Naive thymus-derived CD4-positive, alpha-beta T cell (primary cell): ENCODE measurements around the gene SLAMF9. TPM values are rescaled to one million over a fixed set of nuclear protein-coding genes. Genes with fewer than 3 reads are reported as not detected.

ENCODE experiments used
- ATAC-seq: fragments of 150-1000 bp; cut with Tn5 transposase; 2 replicates; pipeline ENCODE4 v1.10.0; 2021; ENCODE audit warnings: mild to moderate bottlenecking, moderate library complexity
- CTCF ChIA-PET: fragments of 350-600 bp; sonication (Branson Sonifier 250); formaldehyde crosslinking; loops from one replicate; lab custom pipeline; 2021; ENCODE audit warnings: antibody characterized with exemption; lab: Charles Lee
- POLR2A ChIA-PET: fragments of 350-600 bp; sonication (Branson Sonifier 250); formaldehyde crosslinking; loops from one replicate; lab custom pipeline; 2021; ENCODE audit warnings: antibody characterized with exemption, inconsistent platforms; lab: Charles Lee
- DNase-seq, 9 donors: peaks; one replicate each; pipeline versions ENCODE4 v3.0.0 to v3.0.0-alpha.2; 2020 to 2022; ENCODE audit warnings: mixed read lengths in 1 of 9
- H3K27ac ChIP-seq: one replicate; pipeline ENCODE4 v1.7.0; 2013; ENCODE audit warnings: mild to moderate bottlenecking, low read depth, low read length, moderate library complexity
- H3K27me3 ChIP-seq, 2 donors: one replicate each; pipeline ENCODE4 v1.7.0; 2013; ENCODE audit warnings: low read length in 2 of 2, mild to moderate bottlenecking in 2 of 2, moderate library complexity in 2 of 2; ENCODE audit not compliant: control insufficient read depth in 2 of 2, insufficient read depth in 2 of 2
- H3K36me3 ChIP-seq, 3 experiments: 1 replicate in 2 of 3; 2 replicates in 1 of 3; pipeline ENCODE4 v1.7.0; 2013; ENCODE audit warnings: low read length in 3 of 3, mild to moderate bottlenecking in 3 of 3, moderate library complexity in 1 of 3; ENCODE audit not compliant: insufficient read depth in 3 of 3, control insufficient read depth in 2 of 3
- H3K4me1 ChIP-seq, 2 donors: one replicate each; pipeline ENCODE4 v1.7.0; 2013; ENCODE audit warnings: low read length in 2 of 2, mild to moderate bottlenecking in 2 of 2, moderate library complexity in 1 of 2; ENCODE audit not compliant: control insufficient read depth in 2 of 2, insufficient read depth in 2 of 2
- H3K4me3 ChIP-seq: 2 replicates; pipeline ENCODE4 v1.7.0; 2013; ENCODE audit warnings: mild to moderate bottlenecking, low read length
- H3K9me3 ChIP-seq, 3 experiments: 1 replicate in 2 of 3; 2 replicates in 1 of 3; pipeline ENCODE4 v1.7.0; 2013; ENCODE audit warnings: low read length in 3 of 3; ENCODE audit not compliant: control insufficient read depth in 2 of 3
- H3K27ac Mint-ChIP-seq, 9 donors: one replicate each; pipeline ENCODE4 v1.8.0; 2020 to 2022; ENCODE audit warnings: mixed read lengths in 9 of 9, mild to moderate bottlenecking in 8 of 9, moderate library complexity in 5 of 9, inconsistent platforms in 2 of 9
- H3K27me3 Mint-ChIP-seq, 5 donors: one replicate each; pipeline ENCODE4 v1.8.0; 2021 to 2022; ENCODE audit warnings: mixed read lengths in 5 of 5, mild to moderate bottlenecking in 1 of 5
- H3K36me3 Mint-ChIP-seq, 5 donors: one replicate each; pipeline ENCODE4 v1.8.0; 2020 to 2022; ENCODE audit warnings: mixed read lengths in 5 of 5, mild to moderate bottlenecking in 3 of 5, inconsistent platforms in 1 of 5
- H3K4me1 Mint-ChIP-seq, 7 donors: one replicate each; pipeline ENCODE4 v1.8.0; 2020 to 2022; ENCODE audit warnings: mixed read lengths in 7 of 7, mild to moderate bottlenecking in 3 of 7, inconsistent platforms in 1 of 7
- H3K4me3 Mint-ChIP-seq, 10 donors: one replicate each; pipeline ENCODE4 v1.8.0; 2020 to 2022; ENCODE audit warnings: mild to moderate bottlenecking in 10 of 10, mixed read lengths in 10 of 10, moderate library complexity in 6 of 10, inconsistent platforms in 2 of 10
- H3K9me3 Mint-ChIP-seq, 11 donors: one replicate each; pipeline ENCODE4 v1.8.0; 2020 to 2022; ENCODE audit warnings: mixed read lengths in 11 of 11, mild to moderate bottlenecking in 4 of 11, inconsistent platforms in 1 of 11, moderate library complexity in 1 of 11
- intact Hi-C, 2 donors: fragments of 100-400 bp; cut with micrococcal nuclease; formaldehyde crosslinking; loops; one replicate each; pipeline ENCODE4 v1.15.1; 2023
- polyA plus RNA-seq, 2 donors: library from polyadenylated mRNA; unstranded; fragments of 300-500 nt; fragmentation: Illumina TruSeq; gene quantifications; one replicate each; pipeline ENCODE4 v1.2.3, GENCODE V29; 2021
- total RNA-seq, 6 experiments: library from RNA in 5 of 6; stranded (reverse) in 5 of 6; gene quantifications; 1 replicate in 5 of 6; 2 replicates in 1 of 6; pipeline ENCODE4 v1.2.3 and lab custom pipeline; 2021 to 2026

The SLAMF9 gene
- total and polyA plus RNA-seq, 7 experiments from 2014 or later: not detected

- H3K4me1 ChIP-seq: peaks cover 6 to 8% of the 10 kb centered on the region in 2 donors
- peaks cover 0 to 2% (median 0%) of the 10 kb centered on the region in 5 donors for H3K36me3 Mint-ChIP-seq
- ChIA-PET CTCF (no interaction called here), POLR2A (no interaction called here)
- no peaks in the 10 kb centered on the region for H3K9me3 ChIP-seq
- H3K27ac ChIP-seq: no peak overlapping the region
- H3K4me3 Mint-ChIP-seq: peak overlapping the region in 1 of 10 donors; percentile 41
- peaks cover 8 to 18% (median 15%) of the 10 kb centered on the region in 7 donors for H3K4me1 Mint-ChIP-seq
- peaks cover 0 to 2% (median 0%) of the 10 kb centered on the region in 11 donors for H3K9me3 Mint-ChIP-seq
- H3K27ac Mint-ChIP-seq: peak overlapping the region in 3 of 9 donors; percentile 31 to 70 (median 58)
- DNase-seq (peak in 1 of 9 donors; percentile 4), ATAC-seq (no peak)
- peaks cover 0 to 6% (median 0%) of the 10 kb centered on the region in 5 donors for H3K27me3 Mint-ChIP-seq
- H3K27me3 ChIP-seq: no peaks in the 10 kb centered on the region
- intact Hi-C loops: loop anchor here (10.0 kb wide), 5 partner anchors 415 to 1835 kb away; partner anchors contain the start of genes ATF6 (in 1 of the 2), COPA (in 1 of the 2), FCGR3A (in 1 of the 2) and FCRLB (in 1 of the 2)
- no peak overlapping the region for H3K4me3 ChIP-seq
- peaks cover 0 to 9% (median 0%) of the 10 kb centered on the region in 3 experiments for H3K36me3 ChIP-seq
Observed at GRCh38 chr1:159929155-159930051, 24.6 kb downstream of the SLAMF9 start.

GRCh38 chr1:159928491-159929050 is 25.5 kb downstream of the SLAMF9 start:
- POLR2A ChIA-PET: no interaction called here
- ATAC-seq: no peak
- intact Hi-C loops: loop anchor here (10.0 kb wide), 5 partner anchors 416 to 1836 kb away; partner anchors contain the start of genes ATF6 (in 1 of the 2), COPA (in 1 of the 2), FCGR3A (in 1 of the 2) and FCRLB (in 1 of the 2)
- Histone ChIP-seq H3K9me3 (no peaks in the 10 kb centered on the region), H3K27me3 (no peaks in the 10 kb centered on the region), H3K27ac (no peak overlapping the region), H3K4me1 (peaks cover 6 to 8% of the 10 kb centered on the region in 2 donors), H3K36me3 (peaks cover 0 to 10% (median 0%) of the 10 kb centered on the region in 3 experiments), H3K4me3 (no peak overlapping the region)
- H3K4me3 Mint-ChIP-seq: no peak overlapping the region
- peaks cover 8 to 21% (median 19%) of the 10 kb centered on the region in 7 donors for H3K4me1 Mint-ChIP-seq
- H3K27ac Mint-ChIP-seq: no peak overlapping the region
- CTCF ChIA-PET: no interaction called here
- H3K9me3 Mint-ChIP-seq: peaks cover 0 to 7% (median 0%) of the 10 kb centered on the region in 11 donors
- DNase-seq: peak in 1 of 9 donors; percentile 2
- H3K27me3 Mint-ChIP-seq: peaks cover 0 to 11% (median 0%) of the 10 kb centered on the region in 5 donors
- H3K36me3 Mint-ChIP-seq: peaks cover 0 to 7% (median 0%) of the 10 kb centered on the region in 5 donors

GRCh38 chr1:159927849-159928431 is 26.1 kb downstream of the SLAMF9 start:
- ChIA-PET POLR2A (no interaction called here), CTCF (no interaction called here)
- Histone ChIP-seq H3K4me1 (peaks cover 9 to 11% of the 10 kb centered on the region in 2 donors), H3K9me3 (no peaks in the 10 kb centered on the region), H3K36me3 (peaks cover 0 to 10% (median 0%) of the 10 kb centered on the region in 3 experiments), H3K27ac (no peak overlapping the region), H3K27me3 (no peaks in the 10 kb centered on the region), H3K4me3 (no peak overlapping the region)
- peaks cover 0 to 10% (median 0%) of the 10 kb centered on the region in 5 donors for H3K36me3 Mint-ChIP-seq
- DNase-seq (peak in 1 of 9 donors; percentile 6), ATAC-seq (no peak)
- peaks cover 0 to 10% (median 0%) of the 10 kb centered on the region in 11 donors for H3K9me3 Mint-ChIP-seq
- intact Hi-C loops: loop anchor here (10.0 kb wide), 5 partner anchors 417 to 1837 kb away; partner anchors contain the start of genes ATF6 (in 1 of the 2), COPA (in 1 of the 2), FCGR3A (in 1 of the 2) and FCRLB (in 1 of the 2)
- peak overlapping the region in 1 of 9 donors; percentile 34 for H3K27ac Mint-ChIP-seq
- no peak overlapping the region for H3K4me3 Mint-ChIP-seq
- H3K27me3 Mint-ChIP-seq: peaks cover 0 to 11% (median 0%) of the 10 kb centered on the region in 5 donors
- H3K4me1 Mint-ChIP-seq: peaks cover 15 to 28% (median 24%) of the 10 kb centered on the region in 7 donors

- H3K27me3 ChIP-seq: no peaks in the 10 kb centered on the region
- peak overlapping the region in 6 of 9 donors; percentile 25 to 99 (median 96) for H3K27ac Mint-ChIP-seq
- H3K4me3 ChIP-seq: no peak overlapping the region
- ChIA-PET CTCF (interaction anchor here (6.3 kb wide), 1 partner anchor 35 kb away, joined by 34 read pairs; no protein-coding TSS in a partner anchor), POLR2A (no interaction called here)
- H3K9me3 Mint-ChIP-seq: peaks cover 0 to 10% (median 0%) of the 10 kb centered on the region in 11 donors
- intact Hi-C loops: loop anchor here (10.0 kb wide), 5 partner anchors 417 to 1837 kb away; partner anchors contain the start of genes ATF6 (in 1 of the 2), COPA (in 1 of the 2), FCGR3A (in 1 of the 2) and FCRLB (in 1 of the 2)
- DNase-seq: peak in 1 of 9 donors; percentile 6
- H3K27ac ChIP-seq: no peak overlapping the region
- peak overlapping the region in 3 of 10 donors; percentile 38 to 98 (median 88) for H3K4me3 Mint-ChIP-seq
- H3K4me1 ChIP-seq: peaks cover 15 to 17% of the 10 kb centered on the region in 2 donors
- no peak for ATAC-seq
- peaks cover 0 to 11% (median 0%) of the 10 kb centered on the region in 5 donors for H3K27me3 Mint-ChIP-seq
- H3K4me1 Mint-ChIP-seq: peaks cover 17 to 34% (median 29%) of the 10 kb centered on the region in 7 donors
- H3K9me3 ChIP-seq: no peaks in the 10 kb centered on the region
- H3K36me3 ChIP-seq: peaks cover 0 to 10% (median 0%) of the 10 kb centered on the region in 3 experiments
- peaks cover 0 to 12% (median 0%) of the 10 kb centered on the region in 5 donors for H3K36me3 Mint-ChIP-seq
Observed at GRCh38 chr1:159927211-159927848, 26.7 kb downstream of the SLAMF9 start.

- POLR2A ChIA-PET: interaction anchor here (0.6 to 4.6 kb wide), 9 partner anchors 8 to 913 kb away, joined by 3 to 30 read pairs (median 6); partner anchors contain the start of gene IGSF8
Observed at GRCh38 chr1:159925719-159926078, 28.3 kb downstream of the SLAMF9 start.

More at GRCh38 chr1:159925719-159926078, 28.3 kb downstream of the SLAMF9 start:
- peak; percentile 0 for ATAC-seq
- peaks cover 31 to 50% (median 44%) of the 10 kb centered on the region in 7 donors for H3K4me1 Mint-ChIP-seq
- H3K9me3 Mint-ChIP-seq: peaks cover 0 to 10% (median 0%) of the 10 kb centered on the region in 11 donors
- DNase-seq: no peak
- Histone ChIP-seq H3K27me3 (no peaks in the 10 kb centered on the region), H3K36me3 (peaks cover 0 to 12% (median 0%) of the 10 kb centered on the region in 3 experiments), H3K4me3 (peak overlapping the region; percentile 95), H3K9me3 (no peaks in the 10 kb centered on the region), H3K4me1 (peaks cover 27 to 32% of the 10 kb centered on the region in 2 donors), H3K27ac (peak overlapping the region; percentile 95)
- intact Hi-C loops: loop anchor here (1.0 to 10.0 kb wide), 14 partner anchors 11 to 1839 kb away; partner anchors contain the start of genes ATF6 (in 1 of the 2), COPA (in 1 of the 2), DUSP23 (in 1 of the 2) and FCGR3A (in 1 of the 2)
- peaks cover 0 to 23% (median 5%) of the 10 kb centered on the region in 5 donors for H3K36me3 Mint-ChIP-seq
- peak overlapping the region; percentile 88 to 99 (median 94) for H3K4me3 Mint-ChIP-seq
- CTCF ChIA-PET: interaction anchor here (1.3 to 6.3 kb wide), 4 partner anchors 17 to 121 kb away, joined by 4 to 34 read pairs (median 5); no protein-coding TSS in a partner anchor
- H3K27me3 Mint-ChIP-seq: peaks cover 0 to 11% (median 0%) of the 10 kb centered on the region in 5 donors
- H3K27ac Mint-ChIP-seq: peak overlapping the region; percentile 96 to 100 (median 98)
